GM23338 (cell line): ENCODE measurements around the gene PRTFDC1. TPM values are rescaled to one million over a fixed set of nuclear protein-coding genes. Genes with fewer than 3 reads are reported as not detected.

ENCODE experiments used
- ATAC-seq: fragments of 200-7000 bp; cut with Tn5 transposase; 3 replicates; pipeline ENCODE4 v1.9.1; 2020
- DNase-seq: peaks from one replicate; pipeline ENCODE4 v3.0.0-alpha.2; 2015; ENCODE audit warnings: low spot score
- H2AFZ ChIP-seq: fragments of 200-600 bp; sonication (generic); 2 replicates; pipeline ENCODE4 v1.8.0; 2016; ENCODE audit warnings: antibody characterized with exemption, mild to moderate bottlenecking, moderate library complexity
- H3F3A ChIP-seq: fragments of 200-600 bp; sonication (generic); replicated peaks from 2 replicates; pipeline ENCODE4 v1.8.0; 2017; ENCODE audit warnings: antibody characterized with exemption, mixed run types, low read depth
- H3K27ac ChIP-seq: fragments of 200-600 bp; sonication (generic); 2 replicates; pipeline ENCODE4 v1.6.1; 2016; ENCODE audit warnings: low read depth
- H3K27me3 ChIP-seq: fragments of 200-600 bp; sonication (generic); 2 replicates; pipeline ENCODE4 v1.8.0; 2016; ENCODE audit warnings: mild to moderate bottlenecking, mixed run types, moderate library complexity; ENCODE audit not compliant: insufficient read depth
- H3K36me3 ChIP-seq: fragments of 200-600 bp; sonication (generic); 2 replicates; pipeline ENCODE4 v1.8.0; 2016; ENCODE audit warnings: mild to moderate bottlenecking; ENCODE audit not compliant: insufficient read depth
- H3K4me1 ChIP-seq: fragments of 200-600 bp; sonication (generic); 2 replicates; pipeline ENCODE4 v1.8.0; 2016; ENCODE audit warnings: mild to moderate bottlenecking, moderate library complexity; ENCODE audit not compliant: insufficient read depth
- H3K4me2 ChIP-seq: fragments of 200-600 bp; sonication (generic); 2 replicates; pipeline ENCODE4 v1.7.1; 2017; ENCODE audit warnings: mixed run types
- H3K4me3 ChIP-seq: fragments of 200-600 bp; sonication (generic); 2 replicates; pipeline ENCODE4 v1.6.1; 2016; ENCODE audit warnings: mixed run types
- H3K79me2 ChIP-seq: fragments of 200-600 bp; sonication (generic); replicated peaks from 2 replicates; pipeline ENCODE4 v1.8.0; 2017; ENCODE audit warnings: mild to moderate bottlenecking; ENCODE audit not compliant: insufficient read depth
- H3K9me2 ChIP-seq: fragments of 200-600 bp; sonication (generic); 2 replicates; pipeline ENCODE4 v1.8.0; 2017; ENCODE audit not compliant: insufficient read depth
- H4K20me1 ChIP-seq: fragments of 200-600 bp; sonication (generic); replicated peaks from 2 replicates; pipeline ENCODE4 v1.8.0; 2017; ENCODE audit warnings: mild to moderate bottlenecking; ENCODE audit not compliant: insufficient read depth
- H3K27ac Mint-ChIP-seq: 2 replicates; pipeline ENCODE4 v1.8.0; 2020; ENCODE audit warnings: inconsistent platforms, mild to moderate bottlenecking, moderate library complexity, mixed read lengths
- H3K27me3 Mint-ChIP-seq: 3 replicates; pipeline ENCODE4 v1.8.0; 2022; ENCODE audit warnings: low read depth, mild to moderate bottlenecking, moderate library complexity, mixed read lengths, inconsistent platforms; ENCODE audit not compliant: insufficient read depth, poor library complexity
- H3K36me3 Mint-ChIP-seq: 3 replicates; pipeline ENCODE4 v1.8.0; 2021; ENCODE audit warnings: low read depth, mild to moderate bottlenecking, inconsistent platforms, moderate library complexity, mixed read lengths
- H3K4me1 Mint-ChIP-seq: 3 replicates; pipeline ENCODE4 v1.8.0; 2020; ENCODE audit warnings: mild to moderate bottlenecking, inconsistent platforms, mixed read lengths
- H3K4me3 Mint-ChIP-seq: 3 replicates; pipeline ENCODE4 v1.8.0; 2021; ENCODE audit warnings: moderate library complexity, mild to moderate bottlenecking, inconsistent platforms, mixed read lengths
- H3K9me3 Mint-ChIP-seq: 3 replicates; pipeline ENCODE4 v1.8.0; 2020; ENCODE audit warnings: moderate library complexity, mild to moderate bottlenecking, inconsistent platforms, mixed read lengths
- CREB1 ChIP-seq: fragments of 250-450 bp; sonication (Bioruptor Pico); IDR thresholded peaks from 2 replicates; pipeline ENCODE4 v1.5.0; 2020; ENCODE audit warnings: low read depth, mild to moderate bottlenecking, moderate library complexity
- EZH2 ChIP-seq: fragments of 200-600 bp; sonication (generic); IDR thresholded peaks from one replicate; pipeline ENCODE4 v1.8.0; 2017; ENCODE audit warnings: antibody characterized with exemption, mild to moderate bottlenecking, low read depth; ENCODE audit not compliant: unreplicated experiment
- EZH2phosphoT487 ChIP-seq: fragments of 200-600 bp; sonication (generic); IDR thresholded peaks from one replicate; pipeline ENCODE4 v1.8.1; 2018; ENCODE audit warnings: antibody characterized with exemption; ENCODE audit not compliant: unreplicated experiment
- JUNB ChIP-seq: IDR thresholded peaks from one replicate; pipeline ENCODE4 v1.6.1; 2016; ENCODE audit warnings: antibody characterized with exemption; ENCODE audit not compliant: unreplicated experiment
- NANOG ChIP-seq: IDR thresholded peaks from 2 replicates; pipeline ENCODE4 v1.6.1; 2016; ENCODE audit warnings: antibody characterized with exemption, borderline replicate concordance
- POLR2AphosphoS5 ChIP-seq: IDR thresholded peaks from 2 replicates; pipeline ENCODE4 v1.6.1; 2016; ENCODE audit warnings: antibody characterized with exemption, low read depth
- STAT1 ChIP-seq: IDR thresholded peaks from one replicate; pipeline ENCODE4 v1.6.1; 2016; ENCODE audit warnings: antibody characterized with exemption; ENCODE audit not compliant: unreplicated experiment
- ZNF114 ChIP-seq: fragments of 250-450 bp; sonication (Bioruptor Pico); IDR thresholded peaks from 2 replicates; pipeline ENCODE4 v1.5.0; 2020; ENCODE audit warnings: mild to moderate bottlenecking, moderate library complexity
- ZNF331 ChIP-seq: fragments of 250-450 bp; sonication (Bioruptor Pico); IDR thresholded peaks from 2 replicates; pipeline ENCODE4 v1.5.0; 2020; ENCODE audit warnings: low read depth, mild to moderate bottlenecking, moderate library complexity
- polyA plus RNA-seq: library from polyadenylated mRNA; unstranded; fragments of >200 nt; fragmentation: Nextera tagmentation; extraction: Ambion mirVana; gene quantifications from 2 replicates; pipeline ENCODE4 v1.2.1, GENCODE V29; 2016
- total RNA-seq: library from RNA; depleted of rRNA; stranded (reverse); fragments of >200 nt; shearing (Covaris generic); gene quantifications from 2 replicates; pipeline ENCODE4 v1.2.3, GENCODE V29; 2014
- TF ChIP-seq, protein P1 (sequence below), 2 experiments: fragments of 200-600 bp in 1 of 2; sonication (generic) in 1 of 2; conservative IDR thresholded peaks; 2 replicates each; pipeline versions ENCODE4 v1.5.1 to v1.6.1; 2016 to 2017; ENCODE audit warnings: antibody characterized with exemption in 2 of 2, low read depth in 2 of 2, mild to moderate bottlenecking in 2 of 2, moderate library complexity in 1 of 2
- TF ChIP-seq, protein P2 (sequence below): IDR thresholded peaks from one replicate; pipeline ENCODE4 v1.6.1; 2018; ENCODE audit warnings: antibody characterized with exemption; ENCODE audit not compliant: unreplicated experiment
- TF ChIP-seq, protein P3 (sequence below): IDR thresholded peaks from 2 replicates; pipeline ENCODE4 v1.6.1; 2016; ENCODE audit warnings: antibody characterized with exemption

PRTFDC1 gene
- total and polyA plus RNA-seq, 2 experiments from 2014 or later: 7.9 to 9.1 TPM

DNA sequence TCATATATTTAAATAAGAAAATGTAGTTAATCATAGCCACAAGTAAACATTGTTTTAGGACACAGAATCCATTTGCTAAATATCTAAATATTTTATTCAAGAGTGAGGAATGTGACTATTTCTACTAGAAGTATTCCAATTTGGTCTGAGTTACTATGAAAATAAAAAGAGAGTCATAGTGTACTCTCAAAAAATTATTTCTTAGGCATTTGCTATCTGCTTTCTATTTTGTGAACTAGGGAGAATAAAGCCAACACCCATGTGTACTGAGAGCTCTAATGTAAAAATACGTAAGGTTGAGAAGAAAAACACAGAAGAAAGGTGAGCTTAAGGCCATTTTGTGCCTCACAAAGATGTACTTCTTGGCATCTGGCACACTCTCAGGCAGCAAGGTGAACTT is 38.3 kb downstream of the PRTFDC1 start:
- no peak overlapping the region for H2AFZ ChIP-seq
- H3K9me2 ChIP-seq: peaks cover 4% of the 10 kb centered on the region; the same call in 1 of the 2 replicates
- no peak overlapping the region for H3K4me2 ChIP-seq
- H3K4me1 ChIP-seq: no peaks in the 10 kb centered on the region
- ATAC-seq: no peak
- H3K36me3 ChIP-seq: no peaks in the 10 kb centered on the region
- no peaks in the 10 kb centered on the region for H4K20me1 ChIP-seq
- H3K4me3 Mint-ChIP-seq: no peak overlapping the region
- H3K27ac ChIP-seq: no peak overlapping the region
- no peaks in the 10 kb centered on the region for H3K36me3 Mint-ChIP-seq
- H3F3A ChIP-seq: no peaks in the 10 kb centered on the region
- no peaks in the 10 kb centered on the region for H3K9me3 Mint-ChIP-seq
- H3K79me2 ChIP-seq: no peaks in the 10 kb centered on the region
- no peak for TF ChIP-seq CREB1
- TF ChIP-seq, protein P1, sequence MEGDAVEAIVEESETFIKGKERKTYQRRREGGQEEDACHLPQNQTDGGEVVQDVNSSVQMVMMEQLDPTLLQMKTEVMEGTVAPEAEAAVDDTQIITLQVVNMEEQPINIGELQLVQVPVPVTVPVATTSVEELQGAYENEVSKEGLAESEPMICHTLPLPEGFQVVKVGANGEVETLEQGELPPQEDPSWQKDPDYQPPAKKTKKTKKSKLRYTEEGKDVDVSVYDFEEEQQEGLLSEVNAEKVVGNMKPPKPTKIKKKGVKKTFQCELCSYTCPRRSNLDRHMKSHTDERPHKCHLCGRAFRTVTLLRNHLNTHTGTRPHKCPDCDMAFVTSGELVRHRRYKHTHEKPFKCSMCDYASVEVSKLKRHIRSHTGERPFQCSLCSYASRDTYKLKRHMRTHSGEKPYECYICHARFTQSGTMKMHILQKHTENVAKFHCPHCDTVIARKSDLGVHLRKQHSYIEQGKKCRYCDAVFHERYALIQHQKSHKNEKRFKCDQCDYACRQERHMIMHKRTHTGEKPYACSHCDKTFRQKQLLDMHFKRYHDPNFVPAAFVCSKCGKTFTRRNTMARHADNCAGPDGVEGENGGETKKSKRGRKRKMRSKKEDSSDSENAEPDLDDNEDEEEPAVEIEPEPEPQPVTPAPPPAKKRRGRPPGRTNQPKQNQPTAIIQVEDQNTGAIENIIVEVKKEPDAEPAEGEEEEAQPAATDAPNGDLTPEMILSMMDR (conservative IDR thresholded peaks at IDR 0.05; ENCODE audit: low read depth in 2 of 2): no peak
- no peak for TF ChIP-seq ZNF331 (CRISPR knock-in tag)
- no peaks in the 10 kb centered on the region for H3K27me3 Mint-ChIP-seq
- no peak for DNase-seq
- H3K4me3 ChIP-seq: no peak overlapping the region
- H3K4me1 Mint-ChIP-seq: no peaks in the 10 kb centered on the region
- no peak overlapping the region for H3K27ac Mint-ChIP-seq
- no peaks in the 10 kb centered on the region for H3K27me3 ChIP-seq

DNA sequence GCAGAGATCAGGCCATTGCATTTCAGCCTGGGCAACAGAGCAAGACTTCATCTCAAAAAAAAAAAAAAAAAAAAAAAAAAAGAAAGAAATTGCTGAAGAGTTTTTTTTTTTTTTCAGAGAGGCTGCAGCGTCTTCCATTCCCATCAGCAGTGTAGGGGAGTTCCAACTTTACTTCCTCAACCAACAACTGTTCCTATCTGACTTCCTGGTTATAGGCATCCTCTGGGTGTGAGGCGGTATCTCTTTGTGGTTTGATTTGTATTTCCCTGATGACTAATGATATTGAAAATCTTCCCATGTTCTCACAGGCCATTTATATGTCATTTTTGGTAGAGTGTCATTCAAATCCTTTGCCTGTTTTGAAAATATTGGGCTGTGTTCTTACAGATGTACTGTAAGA is 40.2 kb downstream of the PRTFDC1 start:
- no peak for DNase-seq
- H3K4me3 Mint-ChIP-seq: no peak overlapping the region
- Histone ChIP-seq H3K4me2 (no peak overlapping the region), H3K79me2 (no peaks in the 10 kb centered on the region), H3K36me3 (no peaks in the 10 kb centered on the region), H3K27ac (no peak overlapping the region), H3F3A (no peaks in the 10 kb centered on the region), H4K20me1 (no peaks in the 10 kb centered on the region), H3K27me3 (no peaks in the 10 kb centered on the region), H2AFZ (no peak overlapping the region), H3K4me1 (no peaks in the 10 kb centered on the region), H3K9me2 (no peaks in the 10 kb centered on the region; the same call in 1 of the 2 replicates), H3K4me3 (no peak overlapping the region)
- no peak overlapping the region for H3K27ac Mint-ChIP-seq
- H3K9me3 Mint-ChIP-seq: no peaks in the 10 kb centered on the region
- ATAC-seq: no peak
- no peaks in the 10 kb centered on the region for H3K4me1 Mint-ChIP-seq
- H3K36me3 Mint-ChIP-seq: no peaks in the 10 kb centered on the region
- H3K27me3 Mint-ChIP-seq: no peaks in the 10 kb centered on the region
- TF ChIP-seq, protein P1 (conservative IDR thresholded peaks at IDR 0.05; ENCODE audit: low read depth in 2 of 2): no peak
- TF ChIP-seq POLR2AphosphoS5 (no peak), EZH2 (no peak), NANOG (no peak), EZH2phosphoT487 (no peak), JUNB (no peak), ZNF331 (CRISPR knock-in tag) (no peak), ZNF114 (CRISPR knock-in tag) (no peak), STAT1 (no peak), CREB1 (no peak)
- TF ChIP-seq, protein P2, sequence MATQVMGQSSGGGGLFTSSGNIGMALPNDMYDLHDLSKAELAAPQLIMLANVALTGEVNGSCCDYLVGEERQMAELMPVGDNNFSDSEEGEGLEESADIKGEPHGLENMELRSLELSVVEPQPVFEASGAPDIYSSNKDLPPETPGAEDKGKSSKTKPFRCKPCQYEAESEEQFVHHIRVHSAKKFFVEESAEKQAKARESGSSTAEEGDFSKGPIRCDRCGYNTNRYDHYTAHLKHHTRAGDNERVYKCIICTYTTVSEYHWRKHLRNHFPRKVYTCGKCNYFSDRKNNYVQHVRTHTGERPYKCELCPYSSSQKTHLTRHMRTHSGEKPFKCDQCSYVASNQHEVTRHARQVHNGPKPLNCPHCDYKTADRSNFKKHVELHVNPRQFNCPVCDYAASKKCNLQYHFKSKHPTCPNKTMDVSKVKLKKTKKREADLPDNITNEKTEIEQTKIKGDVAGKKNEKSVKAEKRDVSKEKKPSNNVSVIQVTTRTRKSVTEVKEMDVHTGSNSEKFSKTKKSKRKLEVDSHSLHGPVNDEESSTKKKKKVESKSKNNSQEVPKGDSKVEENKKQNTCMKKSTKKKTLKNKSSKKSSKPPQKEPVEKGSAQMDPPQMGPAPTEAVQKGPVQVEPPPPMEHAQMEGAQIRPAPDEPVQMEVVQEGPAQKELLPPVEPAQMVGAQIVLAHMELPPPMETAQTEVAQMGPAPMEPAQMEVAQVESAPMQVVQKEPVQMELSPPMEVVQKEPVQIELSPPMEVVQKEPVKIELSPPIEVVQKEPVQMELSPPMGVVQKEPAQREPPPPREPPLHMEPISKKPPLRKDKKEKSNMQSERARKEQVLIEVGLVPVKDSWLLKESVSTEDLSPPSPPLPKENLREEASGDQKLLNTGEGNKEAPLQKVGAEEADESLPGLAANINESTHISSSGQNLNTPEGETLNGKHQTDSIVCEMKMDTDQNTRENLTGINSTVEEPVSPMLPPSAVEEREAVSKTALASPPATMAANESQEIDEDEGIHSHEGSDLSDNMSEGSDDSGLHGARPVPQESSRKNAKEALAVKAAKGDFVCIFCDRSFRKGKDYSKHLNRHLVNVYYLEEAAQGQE: no peak
- TF ChIP-seq, protein P3, sequence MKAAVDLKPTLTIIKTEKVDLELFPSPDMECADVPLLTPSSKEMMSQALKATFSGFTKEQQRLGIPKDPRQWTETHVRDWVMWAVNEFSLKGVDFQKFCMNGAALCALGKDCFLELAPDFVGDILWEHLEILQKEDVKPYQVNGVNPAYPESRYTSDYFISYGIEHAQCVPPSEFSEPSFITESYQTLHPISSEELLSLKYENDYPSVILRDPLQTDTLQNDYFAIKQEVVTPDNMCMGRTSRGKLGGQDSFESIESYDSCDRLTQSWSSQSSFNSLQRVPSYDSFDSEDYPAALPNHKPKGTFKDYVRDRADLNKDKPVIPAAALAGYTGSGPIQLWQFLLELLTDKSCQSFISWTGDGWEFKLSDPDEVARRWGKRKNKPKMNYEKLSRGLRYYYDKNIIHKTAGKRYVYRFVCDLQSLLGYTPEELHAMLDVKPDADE: no peak
